Stimulated activated CD4-positive, alpha-beta T cell treated with anti-CD3 and anti-CD28 coated beads, TNF-alpha, amount 100 ng/mL, for 4 hours (primary cell): Measurements from ENCODE around the gene SLC19A2.
"Not testable (repeated sequence)": the region's sequence is repeated elsewhere in the genome, so short reads cannot be mapped to it uniquely, and the experiment has no call there.

Source experiments
- DNase-seq, 3 experiments: peaks; one replicate each; pipeline ENCODE4 v3.0.0-alpha.2; 2020; ENCODE audit warnings: low read depth in 3 of 3

The SLC19A2 gene

GRCh38 chr1:169509354-169509753 lies 23.6 kb upstream of the SLC19A2 start:
- no peak for DNase-seq

GRCh38 chr1:169508432-169509338 lies 22.9 kb upstream of the SLC19A2 start:
- no peak for DNase-seq

- DNase-seq, result no peak
Measured at GRCh38 chr1:169507413-169507812, 21.7 kb upstream of the SLC19A2 start.

GRCh38 chr1:169503601-169504000 lies 17.9 kb upstream of the SLC19A2 start:
- not testable (repeated sequence) for DNase-seq

- DNase-seq, result no peak
Measured at GRCh38 chr1:169499807-169500206, 14.1 kb upstream of the SLC19A2 start.

- no peak for DNase-seq
Measured at GRCh38 chr1:169497317-169497716, 11.6 kb upstream of the SLC19A2 start.

- DNase-seq, result no peak
Measured at GRCh38 chr1:169495916-169496315, 10.2 kb upstream of the SLC19A2 start.

GRCh38 chr1:169495046-169495775 lies 9.5 kb upstream of the SLC19A2 start:
- no peak for DNase-seq

- DNase-seq, result no peak
Measured at GRCh38 chr1:169494343-169494742, 8.6 kb upstream of the SLC19A2 start.

GRCh38 chr1:169493251-169493650 lies 7.5 kb upstream of the SLC19A2 start:
- DNase-seq, result no peak

- no peak for DNase-seq
Measured at GRCh38 chr1:169491845-169492281, 6.1 kb upstream of the SLC19A2 start.

- no peak for DNase-seq
Measured at GRCh38 chr1:169488157-169488556, 2.4 kb upstream of the SLC19A2 start.

- no peak for DNase-seq
Measured at GRCh38 chr1:169487561-169487960, 1.8 kb upstream of the SLC19A2 start.

GRCh38 chr1:169487133-169487532 lies 1.4 kb upstream of the SLC19A2 start:
- no peak for DNase-seq

- no peak for DNase-seq
Measured at GRCh38 chr1:169486281-169487051, 722 bp upstream of the SLC19A2 start.

GRCh38 chr1:169484683-169485430 lies 887 bp downstream of the SLC19A2 start:
- peak in 1 of 3 experiments; percentile 6 for DNase-seq

- no peak for DNase-seq
Measured at GRCh38 chr1:169484101-169484500, 1.6 kb downstream of the SLC19A2 start.

- DNase-seq, result no peak
Measured at GRCh38 chr1:169483500-169483966, 2.2 kb downstream of the SLC19A2 start.

- no peak for DNase-seq
Measured at GRCh38 chr1:169479363-169480066, 6.2 kb downstream of the SLC19A2 start.

- DNase-seq, result no peak
Measured at GRCh38 chr1:169478094-169478672, 7.6 kb downstream of the SLC19A2 start.
